Measurements from ENCODE around the gene EIF3K.

EIF3K gene

GRCh38 chr19:38663957-38664502, 45.0 kb downstream of the EIF3K start:
- TF ChIP-seq CSDC2 (CRISPR knock-in tag; IDR thresholded peaks at IDR 0.05) (no peak), CREB5 (CRISPR knock-in tag; IDR thresholded peaks at IDR 0.05; ENCODE audit: low read depth) (no peak), OSR1 (CRISPR knock-in tag; IDR thresholded peaks at IDR 0.05) (no peak), ZNF565 (CRISPR knock-in tag; conservative IDR thresholded peaks at IDR 0.05; ENCODE audit: low read depth) (no peak), PPARA (CRISPR knock-in tag; IDR thresholded peaks at IDR 0.05; ENCODE audit: borderline replicate concordance) (no peak), SNAI2 (CRISPR knock-in tag; IDR thresholded peaks at IDR 0.05) (no peak), CSRNP3 (CRISPR knock-in tag; IDR thresholded peaks at IDR 0.05) (no peak), PATZ1 (CRISPR knock-in tag; IDR thresholded peaks at IDR 0.05; ENCODE audit: borderline replicate concordance) (no peak), GLIS3 (CRISPR knock-in tag; IDR thresholded peaks at IDR 0.05) (no peak), ZC3H10 (CRISPR knock-in tag; IDR thresholded peaks at IDR 0.05) (no peak), TCF4 (CRISPR knock-in tag; IDR thresholded peaks at IDR 0.05; ENCODE audit: borderline replicate concordance) (no peak), ZNF8 (CRISPR knock-in tag; IDR thresholded peaks at IDR 0.05) (no peak), BACH2 (CRISPR knock-in tag; IDR thresholded peaks at IDR 0.05; ENCODE audit: borderline replicate concordance) (no peak), POU6F1 (CRISPR knock-in tag; IDR thresholded peaks at IDR 0.05; ENCODE audit: borderline replicate concordance, low read depth) (no peak), ARNTL (CRISPR knock-in tag; IDR thresholded peaks at IDR 0.05; ENCODE audit: borderline replicate concordance, low read depth) (no peak), ZFP3 (CRISPR knock-in tag; IDR thresholded peaks at IDR 0.05) (no peak), ZFP30 (CRISPR knock-in tag; IDR thresholded peaks at IDR 0.05) (no peak)
- no peak for ATAC-seq

GRCh38 chr19:38664503-38665211, 45.7 kb downstream of the EIF3K start:
- ATAC-seq, result peak; percentile 3; the same call in 1 of the 3 replicates
- TF ChIP-seq OSR1 (CRISPR knock-in tag; IDR thresholded peaks at IDR 0.05) (no peak), ZFP30 (CRISPR knock-in tag; IDR thresholded peaks at IDR 0.05) (no peak), TOX (CRISPR knock-in tag; IDR thresholded peaks at IDR 0.05; ENCODE audit: borderline replicate concordance) (no peak), CREB5 (CRISPR knock-in tag; IDR thresholded peaks at IDR 0.05; ENCODE audit: low read depth) (no peak), CSRNP3 (CRISPR knock-in tag; IDR thresholded peaks at IDR 0.05) (no peak), RARB (CRISPR knock-in tag; IDR thresholded peaks at IDR 0.05) (no peak), ZNF8 (CRISPR knock-in tag; IDR thresholded peaks at IDR 0.05) (no peak), CSDC2 (CRISPR knock-in tag; IDR thresholded peaks at IDR 0.05) (no peak), SNAI2 (CRISPR knock-in tag; IDR thresholded peaks at IDR 0.05) (no peak), POU6F1 (CRISPR knock-in tag; IDR thresholded peaks at IDR 0.05; ENCODE audit: borderline replicate concordance, low read depth) (no peak), ZNF70 (CRISPR knock-in tag; IDR thresholded peaks at IDR 0.05) (no peak), ESRRG (CRISPR knock-in tag; IDR thresholded peaks at IDR 0.05) (no peak), GLIS3 (CRISPR knock-in tag; IDR thresholded peaks at IDR 0.05) (no peak), PATZ1 (CRISPR knock-in tag; IDR thresholded peaks at IDR 0.05; ENCODE audit: borderline replicate concordance) (no peak)

Measured in SK-N-SH treated with all-trans-retinoic acid at 6 μM for 48 hours (cell line).